Measurements from ENCODE around the gene DIO1. TPM values are rescaled to one million over a fixed set of nuclear protein-coding genes. Genes with fewer than 3 reads are reported as not detected.

DIO1 gene
- total RNA-seq, 1 experiment from 2014 or later, result not detected

GRCh38 chr1:53949023-53949990 lies 55.3 kb downstream of the DIO1 start:
- intact Hi-C loops (cut with micrococcal nuclease; ENCODE audit: unreplicated experiment), result loop anchor here (1.0 kb wide), 2 partner anchors 71 to 88 kb away; no protein-coding TSS in a partner anchor
- Mint-ChIP-seq H3K36me3 (ENCODE audit: insufficient read depth, unreplicated experiment) (peaks cover 41% of the 10 kb centered on the region), H3K27me3 (ENCODE audit: unreplicated experiment) (no peaks in the 10 kb centered on the region), H3K4me3 (ENCODE audit: low read depth, unreplicated experiment) (no peak overlapping the region), H3K27ac (ENCODE audit: unreplicated experiment) (no peak overlapping the region), H3K9me3 (ENCODE audit: low read depth, unreplicated experiment) (no peaks in the 10 kb centered on the region), H3K4me1 (ENCODE audit: low read depth, unreplicated experiment) (peaks cover 9% of the 10 kb centered on the region)
- DNase-seq, result peak; percentile 44
- BruUV-seq (replicated peaks), result no TSS peak
- CTCF ChIA-PET, result interaction anchor here (0.8 to 1.9 kb wide), 4 partner anchors 10 to 92 kb away, joined by 3 to 11 read pairs (median 5); no protein-coding TSS in a partner anchor
- peak; percentile 47 for TF ChIP-seq CTCF (IDR thresholded peaks at IDR 0.05; ENCODE audit: unreplicated experiment)

- no peak for TF ChIP-seq CTCF (IDR thresholded peaks at IDR 0.05; ENCODE audit: unreplicated experiment)
- Mint-ChIP-seq H3K27me3 (ENCODE audit: unreplicated experiment) (no peaks in the 10 kb centered on the region), H3K9me3 (ENCODE audit: low read depth, unreplicated experiment) (no peaks in the 10 kb centered on the region), H3K4me1 (ENCODE audit: low read depth, unreplicated experiment) (peaks cover 3% of the 10 kb centered on the region), H3K4me3 (ENCODE audit: low read depth, unreplicated experiment) (no peak overlapping the region), H3K27ac (ENCODE audit: unreplicated experiment) (no peak overlapping the region), H3K36me3 (ENCODE audit: insufficient read depth, unreplicated experiment) (peaks cover 20% of the 10 kb centered on the region)
- intact Hi-C loops (cut with micrococcal nuclease; ENCODE audit: unreplicated experiment), result no loop called here
- no peak for DNase-seq
- no TSS peak for BruUV-seq (replicated peaks)
- CTCF ChIA-PET, result no interaction called here
Measured at GRCh38 chr1:53951697-53952096, 57.7 kb downstream of the DIO1 start.

- H3K27ac Mint-ChIP-seq (ENCODE audit: unreplicated experiment), result no peak overlapping the region
- TF ChIP-seq CTCF (IDR thresholded peaks at IDR 0.05; ENCODE audit: unreplicated experiment), result no peak
- CTCF ChIA-PET, result no interaction called here
- H3K27me3 Mint-ChIP-seq (ENCODE audit: unreplicated experiment), result no peaks in the 10 kb centered on the region
- H3K4me1 Mint-ChIP-seq (ENCODE audit: low read depth, unreplicated experiment), result peaks cover 13% of the 10 kb centered on the region
- DNase-seq, result no peak
- no TSS peak for BruUV-seq (replicated peaks)
- intact Hi-C loops (cut with micrococcal nuclease; ENCODE audit: unreplicated experiment), result no loop called here
- H3K4me3 Mint-ChIP-seq (ENCODE audit: low read depth, unreplicated experiment), result no peak overlapping the region
- no peaks in the 10 kb centered on the region for H3K9me3 Mint-ChIP-seq (ENCODE audit: low read depth, unreplicated experiment)
- H3K36me3 Mint-ChIP-seq (ENCODE audit: insufficient read depth, unreplicated experiment), result peaks cover 18% of the 10 kb centered on the region
Measured at GRCh38 chr1:53954128-53954527, 60.1 kb downstream of the DIO1 start.

- intact Hi-C loops (cut with micrococcal nuclease; ENCODE audit: unreplicated experiment), result no loop called here
- no peak overlapping the region for H3K4me3 Mint-ChIP-seq (ENCODE audit: low read depth, unreplicated experiment)
- TF ChIP-seq CTCF (IDR thresholded peaks at IDR 0.05; ENCODE audit: unreplicated experiment), result no peak
- no peak overlapping the region for H3K27ac Mint-ChIP-seq (ENCODE audit: unreplicated experiment)
- no peak for DNase-seq
- H3K36me3 Mint-ChIP-seq (ENCODE audit: insufficient read depth, unreplicated experiment), result peaks cover 15% of the 10 kb centered on the region
- CTCF ChIA-PET, result interaction anchor here (0.5 to 0.8 kb wide), 2 partner anchors 10 to 13 kb away, joined by 3 to 4 read pairs; partner anchors contain the start of genes IFT25 and LRRC42
- BruUV-seq (replicated peaks), result no TSS peak
- no peaks in the 10 kb centered on the region for H3K27me3 Mint-ChIP-seq (ENCODE audit: unreplicated experiment)
- H3K9me3 Mint-ChIP-seq (ENCODE audit: low read depth, unreplicated experiment), result no peaks in the 10 kb centered on the region
- H3K4me1 Mint-ChIP-seq (ENCODE audit: low read depth, unreplicated experiment), result peaks cover 13% of the 10 kb centered on the region
Measured at GRCh38 chr1:53956308-53957168, 62.6 kb downstream of the DIO1 start.

Data from Calu3 (cell line).